Astrocyte (in vitro differentiated cells and primary cell): ENCODE data around the gene AKAP13. TPM values are rescaled to one million over a fixed set of nuclear protein-coding genes. Genes with fewer than 3 reads are reported as not detected.
A peak's percentile ranks its signal among the peaks of the same experiment; 100 is the strongest.

Experiments
- DNase-seq: peaks from one replicate; pipeline ENCODE4 v3.0.0-alpha.2; 2010; ENCODE audit warnings: low read depth
- FAIRE-seq: peaks from 2 replicates; lab custom pipeline; 2011; peaks lifted over from hg19 to GRCh38; lab: Jason Lieb, UNC
- H2AFZ ChIP-seq: 2 replicates; pipeline ENCODE4 v1.6.0; 2012; ENCODE audit warnings: low read depth, low read length, inconsistent platforms
- H3K27ac ChIP-seq: 2 replicates; pipeline ENCODE4 v1.5.1; 2011; ENCODE audit warnings: low read depth, low read length, inconsistent platforms
- H3K27me3 ChIP-seq: 2 replicates; pipeline ENCODE4 v1.6.0; 2011; ENCODE audit warnings: low read length, inconsistent platforms; ENCODE audit not compliant: insufficient read depth
- H3K36me3 ChIP-seq: 2 replicates; pipeline ENCODE4 v1.5.1; 2011; ENCODE audit warnings: low read length, inconsistent platforms; ENCODE audit not compliant: insufficient read depth
- H3K4me1 ChIP-seq: 2 replicates; pipeline ENCODE4 v1.5.1; 2011; ENCODE audit warnings: low read length, inconsistent platforms; ENCODE audit not compliant: insufficient read depth
- H3K4me2 ChIP-seq: 2 replicates; pipeline ENCODE4 v1.6.0; 2012; ENCODE audit warnings: low read length, inconsistent platforms
- H3K4me3 ChIP-seq: 2 replicates; pipeline ENCODE4 v1.5.1; 2011; ENCODE audit warnings: low read depth, mild to moderate bottlenecking, low read length, inconsistent platforms; ENCODE audit not compliant: insufficient read depth
- H3K79me2 ChIP-seq: 2 replicates; pipeline ENCODE4 v1.6.0; 2012; ENCODE audit warnings: mild to moderate bottlenecking, low read length, inconsistent platforms; ENCODE audit not compliant: insufficient read depth
- H3K9ac ChIP-seq: 2 replicates; pipeline ENCODE4 v1.6.0; 2012; ENCODE audit warnings: mild to moderate bottlenecking, low read length, inconsistent platforms
- H3K9me3 ChIP-seq: 2 replicates; pipeline ENCODE4 v1.5.1; 2012; ENCODE audit warnings: low read depth, mild to moderate bottlenecking, low read length, inconsistent platforms; ENCODE audit not compliant: insufficient read depth
- H4K20me1 ChIP-seq: 2 replicates; pipeline ENCODE4 v1.6.0; 2012; ENCODE audit warnings: low read length, inconsistent platforms; ENCODE audit not compliant: insufficient read depth
- H3K27ac Mint-ChIP-seq: one replicate; pipeline ENCODE4 v1.8.0; 2021; ENCODE audit warnings: mild to moderate bottlenecking, mixed read lengths; ENCODE audit not compliant: unreplicated experiment
- H3K27me3 Mint-ChIP-seq: one replicate; pipeline ENCODE4 v1.8.0; 2021; ENCODE audit warnings: low read depth, mixed read lengths; ENCODE audit not compliant: unreplicated experiment
- H3K36me3 Mint-ChIP-seq: one replicate; pipeline ENCODE4 v1.8.0; 2021; ENCODE audit warnings: low read depth, mixed read lengths; ENCODE audit not compliant: unreplicated experiment
- H3K4me1 Mint-ChIP-seq: one replicate; pipeline ENCODE4 v1.8.0; 2021; ENCODE audit warnings: low read depth, mixed read lengths; ENCODE audit not compliant: unreplicated experiment
- H3K4me3 Mint-ChIP-seq: one replicate; pipeline ENCODE4 v1.8.0; 2021; ENCODE audit warnings: mild to moderate bottlenecking, moderate library complexity, mixed read lengths; ENCODE audit not compliant: unreplicated experiment
- H3K9me3 Mint-ChIP-seq: one replicate; pipeline ENCODE4 v1.8.0; 2021; ENCODE audit warnings: mild to moderate bottlenecking, mixed read lengths; ENCODE audit not compliant: unreplicated experiment
- CTCF ChIP-seq: IDR thresholded peaks from 2 replicates; pipeline ENCODE4 v1.5.1; 2011; ENCODE audit warnings: low read depth, mild to moderate bottlenecking, inconsistent platforms, low read length, moderate library complexity; ENCODE audit not compliant: insufficient read depth
- EZH2 ChIP-seq: IDR thresholded peaks from 2 replicates; pipeline ENCODE4 v1.6.1; 2012; ENCODE audit warnings: mild to moderate bottlenecking, low read length, inconsistent platforms; ENCODE audit not compliant: insufficient read depth
- total RNA-seq: library from RNA; stranded (reverse); gene quantifications from 2 replicates; pipeline ENCODE4 v1.2.1, GENCODE V29; 2021

The AKAP13 gene
- total RNA-seq, 1 donor from 2014 or later, result 98.2 TPM

- no peaks in the 10 kb centered on the region for H3K27me3 ChIP-seq
- H2AFZ ChIP-seq, result no peak overlapping the region
- Mint-ChIP-seq H3K27me3 (no peaks in the 10 kb centered on the region), H3K36me3 (no peaks in the 10 kb centered on the region), H3K9me3 (no peaks in the 10 kb centered on the region), H3K4me3 (no peak overlapping the region), H3K27ac (no peak overlapping the region), H3K4me1 (peaks cover 23% of the 10 kb centered on the region)
- no peaks in the 10 kb centered on the region for H3K36me3 ChIP-seq
- TF ChIP-seq CTCF, result no peak
- no peak for TF ChIP-seq EZH2
- H3K9ac ChIP-seq, result no peak overlapping the region
- no peak for DNase-seq
- H3K4me1 ChIP-seq, result peaks cover 10% of the 10 kb centered on the region
- no peaks in the 10 kb centered on the region for H3K79me2 ChIP-seq
- no peaks in the 10 kb centered on the region for H4K20me1 ChIP-seq
- H3K4me3 ChIP-seq, result no peak overlapping the region
- H3K27ac ChIP-seq, result no peak overlapping the region
- H3K9me3 ChIP-seq, result no peaks in the 10 kb centered on the region
- no peak overlapping the region for H3K4me2 ChIP-seq
- FAIRE-seq, result no peak
Observed at GRCh38 chr15:85351965-85352364, 28.4 kb upstream of the AKAP13 start.

GRCh38 chr15:85353516-85353915, 26.9 kb upstream of the AKAP13 start:
- Mint-ChIP-seq H3K27me3 (no peaks in the 10 kb centered on the region), H3K27ac (peak overlapping the region; percentile 81), H3K4me1 (peaks cover 26% of the 10 kb centered on the region), H3K9me3 (no peaks in the 10 kb centered on the region), H3K36me3 (no peaks in the 10 kb centered on the region), H3K4me3 (no peak overlapping the region)
- Histone ChIP-seq H2AFZ (no peak overlapping the region), H4K20me1 (no peaks in the 10 kb centered on the region), H3K4me3 (no peak overlapping the region), H3K36me3 (no peaks in the 10 kb centered on the region), H3K9ac (no peak overlapping the region), H3K4me1 (peaks cover 10% of the 10 kb centered on the region), H3K9me3 (no peaks in the 10 kb centered on the region), H3K27me3 (no peaks in the 10 kb centered on the region), H3K27ac (peak overlapping the region; percentile 26), H3K79me2 (no peaks in the 10 kb centered on the region), H3K4me2 (no peak overlapping the region)
- FAIRE-seq (no peak), DNase-seq (no peak)
- TF ChIP-seq EZH2 (no peak), CTCF (no peak)

- Mint-ChIP-seq H3K36me3 (no peaks in the 10 kb centered on the region), H3K27ac (peak overlapping the region; percentile 84), H3K4me3 (no peak overlapping the region), H3K9me3 (no peaks in the 10 kb centered on the region), H3K27me3 (no peaks in the 10 kb centered on the region), H3K4me1 (peaks cover 23% of the 10 kb centered on the region)
- Histone ChIP-seq H4K20me1 (no peaks in the 10 kb centered on the region), H3K79me2 (no peaks in the 10 kb centered on the region), H3K4me1 (peaks cover 10% of the 10 kb centered on the region), H3K36me3 (no peaks in the 10 kb centered on the region), H3K27ac (peak overlapping the region; percentile 68), H3K4me2 (peak overlapping the region; percentile 62), H3K9ac (peak overlapping the region; percentile 47), H3K4me3 (no peak overlapping the region), H3K27me3 (no peaks in the 10 kb centered on the region), H3K9me3 (no peaks in the 10 kb centered on the region), H2AFZ (peak overlapping the region; percentile 64)
- no peak for FAIRE-seq
- no peak for TF ChIP-seq CTCF
- TF ChIP-seq EZH2, result no peak
- DNase-seq, result peak; percentile 93
Observed at GRCh38 chr15:85354461-85354860, 25.9 kb upstream of the AKAP13 start.
